ENCODE measurements around the gene SECISBP2L.

DNA sequence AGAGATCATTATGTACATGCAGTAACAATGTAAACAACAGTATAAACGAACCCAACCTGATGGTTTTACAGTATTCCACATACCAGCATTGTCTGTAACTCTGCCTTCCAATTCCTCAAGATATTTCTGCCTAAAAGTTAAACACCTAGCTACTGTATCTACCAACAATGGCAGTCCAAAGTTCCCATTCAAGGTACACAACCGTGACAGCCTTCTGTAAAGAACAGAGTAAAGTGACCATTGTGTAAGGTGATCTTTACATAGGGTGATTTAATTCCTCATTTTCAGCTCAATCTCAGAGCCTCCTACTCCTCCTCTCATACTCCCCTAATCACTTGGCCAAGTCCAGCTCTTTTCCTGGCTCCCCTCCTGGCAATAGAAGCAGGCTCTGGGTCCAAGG is 10.4 kb downstream of the SECISBP2L start:
- TF ChIP-seq SUZ12 (IDR thresholded peaks at IDR 0.05; ENCODE audit: extremely low read depth, insufficient read depth, insufficient read length) (no peak), YY1 (IDR thresholded peaks at IDR 0.05; ENCODE audit: insufficient read depth, insufficient read length) (no peak), ZNF274 (IDR thresholded peaks at IDR 0.05; ENCODE audit: low read depth, low read length) (no peak)

Data from NT2/D1 (cell line).